ENCODE data around the gene ST8SIA5.

ST8SIA5 gene

DNA sequence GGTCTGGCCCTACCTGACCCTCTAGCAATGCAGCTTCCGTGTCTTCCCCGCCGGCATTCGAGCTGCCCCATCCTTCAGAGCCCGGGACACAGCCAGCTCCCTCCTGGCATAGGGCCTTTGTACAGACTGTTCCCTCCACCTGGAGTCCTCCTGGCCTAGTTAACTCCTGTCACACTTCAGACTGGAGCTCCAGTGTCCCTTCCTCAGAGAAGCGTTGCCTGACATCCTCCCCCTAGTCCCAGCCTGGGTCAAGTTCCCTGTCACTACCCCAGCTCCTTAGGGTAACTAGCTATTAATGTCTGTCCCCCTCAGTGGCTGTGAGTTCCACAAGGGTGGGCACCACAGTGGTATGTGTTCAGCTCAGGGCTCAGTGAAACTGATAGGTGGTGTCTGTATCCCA lies 54.4 kb downstream of the ST8SIA5 start:
- no peak for DNase-seq (ENCODE audit: low read depth)
- TF ChIP-seq, protein P1, sequence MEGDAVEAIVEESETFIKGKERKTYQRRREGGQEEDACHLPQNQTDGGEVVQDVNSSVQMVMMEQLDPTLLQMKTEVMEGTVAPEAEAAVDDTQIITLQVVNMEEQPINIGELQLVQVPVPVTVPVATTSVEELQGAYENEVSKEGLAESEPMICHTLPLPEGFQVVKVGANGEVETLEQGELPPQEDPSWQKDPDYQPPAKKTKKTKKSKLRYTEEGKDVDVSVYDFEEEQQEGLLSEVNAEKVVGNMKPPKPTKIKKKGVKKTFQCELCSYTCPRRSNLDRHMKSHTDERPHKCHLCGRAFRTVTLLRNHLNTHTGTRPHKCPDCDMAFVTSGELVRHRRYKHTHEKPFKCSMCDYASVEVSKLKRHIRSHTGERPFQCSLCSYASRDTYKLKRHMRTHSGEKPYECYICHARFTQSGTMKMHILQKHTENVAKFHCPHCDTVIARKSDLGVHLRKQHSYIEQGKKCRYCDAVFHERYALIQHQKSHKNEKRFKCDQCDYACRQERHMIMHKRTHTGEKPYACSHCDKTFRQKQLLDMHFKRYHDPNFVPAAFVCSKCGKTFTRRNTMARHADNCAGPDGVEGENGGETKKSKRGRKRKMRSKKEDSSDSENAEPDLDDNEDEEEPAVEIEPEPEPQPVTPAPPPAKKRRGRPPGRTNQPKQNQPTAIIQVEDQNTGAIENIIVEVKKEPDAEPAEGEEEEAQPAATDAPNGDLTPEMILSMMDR (conservative IDR thresholded peaks at IDR 0.05; ENCODE audit: low read depth, low read length): no peak
- no peak overlapping the region for H3K4me3 ChIP-seq (ENCODE audit: low read length)

DNA sequence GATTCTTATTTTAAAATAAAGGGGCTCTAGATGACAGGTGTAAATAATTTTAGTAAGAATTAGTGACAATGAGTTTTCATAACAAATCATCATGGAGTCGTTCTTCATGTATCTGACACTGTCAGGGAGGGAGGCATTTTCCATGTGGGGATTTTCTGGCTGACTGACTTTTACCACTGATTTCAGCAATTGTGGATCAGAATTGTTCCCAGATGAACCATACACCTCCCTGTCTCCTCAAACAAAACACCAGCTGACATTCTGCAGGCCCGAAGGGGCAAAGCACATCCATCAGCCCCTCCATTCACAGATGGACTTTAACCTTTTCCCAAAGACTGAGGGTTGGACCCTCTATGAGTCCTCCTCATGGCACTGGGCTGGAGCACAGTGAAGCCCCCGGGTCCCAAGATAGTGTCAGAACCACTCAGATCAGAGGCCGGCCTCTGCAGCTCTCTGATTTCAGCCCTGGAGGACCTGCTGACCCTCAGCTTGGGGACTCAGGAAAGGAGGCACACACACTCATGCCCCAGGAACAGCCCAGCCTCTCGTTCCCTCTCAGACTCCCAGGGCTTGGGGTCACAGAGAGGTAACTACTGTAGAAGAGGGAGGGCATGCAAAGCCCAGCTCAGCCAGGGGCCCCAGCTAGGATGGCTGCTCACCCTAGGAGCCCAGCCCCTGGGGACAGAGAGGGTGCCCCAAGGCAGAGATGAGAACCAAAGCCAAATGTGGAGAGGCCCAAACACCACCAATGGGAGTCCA lies 56.6 kb downstream of the ST8SIA5 start:
- TF ChIP-seq, protein P1 (conservative IDR thresholded peaks at IDR 0.05; ENCODE audit: low read depth, low read length): no peak

DNA sequence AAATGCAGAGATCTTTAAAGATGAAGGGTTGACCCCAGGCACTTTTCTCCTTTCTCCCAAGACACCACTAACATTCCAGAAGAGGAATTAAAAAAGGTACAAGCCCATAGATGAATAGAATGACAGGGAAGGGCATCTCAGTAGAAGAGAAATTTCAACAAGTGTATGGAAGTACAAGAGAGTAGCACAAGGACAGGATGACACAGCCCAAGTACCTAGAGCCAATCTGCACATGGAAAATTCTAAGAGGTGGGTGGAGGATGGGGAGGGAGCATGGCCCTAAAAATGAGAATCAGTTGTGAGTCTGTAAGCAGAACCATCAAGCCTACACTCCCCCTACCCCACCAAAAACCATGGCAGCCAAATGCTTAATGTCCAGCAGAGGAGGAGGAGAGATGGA lies 60.2 kb downstream of the ST8SIA5 start:
- DNase-seq (ENCODE audit: low read depth): no peak
- H3K4me3 ChIP-seq (ENCODE audit: low read length): no peak overlapping the region
- TF ChIP-seq, protein P1 (conservative IDR thresholded peaks at IDR 0.05; ENCODE audit: low read depth, low read length): no peak

More for the DNA sequence above, 56.6 kb downstream of the ST8SIA5 start:
- H3K4me3 ChIP-seq (ENCODE audit: low read length): no peak overlapping the region
- no peak for DNase-seq (ENCODE audit: low read depth)

DNA sequence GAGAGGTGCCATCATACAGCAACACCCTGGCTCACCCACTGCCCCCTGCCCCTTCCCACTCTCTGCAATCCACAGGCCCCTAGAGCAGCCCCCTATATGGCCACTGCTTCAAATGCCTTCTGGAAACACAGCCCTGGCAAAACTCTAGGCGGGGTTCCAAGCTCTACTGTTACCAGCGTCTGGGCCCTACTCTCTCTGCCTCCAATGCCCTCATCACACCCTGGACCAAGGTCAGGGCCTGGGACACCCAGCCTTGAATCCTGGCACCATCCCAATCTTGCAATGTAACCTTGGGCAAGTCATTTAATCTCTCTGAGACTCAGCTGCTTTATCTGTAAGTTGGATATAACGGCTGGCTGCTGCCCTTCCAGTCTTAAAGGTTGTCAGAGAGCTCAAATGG lies 60.6 kb downstream of the ST8SIA5 start:
- DNase-seq (ENCODE audit: low read depth): no peak
- H3K4me3 ChIP-seq (ENCODE audit: low read length): no peak overlapping the region
- TF ChIP-seq, protein P1 (conservative IDR thresholded peaks at IDR 0.05; ENCODE audit: low read depth, low read length): no peak

DNA sequence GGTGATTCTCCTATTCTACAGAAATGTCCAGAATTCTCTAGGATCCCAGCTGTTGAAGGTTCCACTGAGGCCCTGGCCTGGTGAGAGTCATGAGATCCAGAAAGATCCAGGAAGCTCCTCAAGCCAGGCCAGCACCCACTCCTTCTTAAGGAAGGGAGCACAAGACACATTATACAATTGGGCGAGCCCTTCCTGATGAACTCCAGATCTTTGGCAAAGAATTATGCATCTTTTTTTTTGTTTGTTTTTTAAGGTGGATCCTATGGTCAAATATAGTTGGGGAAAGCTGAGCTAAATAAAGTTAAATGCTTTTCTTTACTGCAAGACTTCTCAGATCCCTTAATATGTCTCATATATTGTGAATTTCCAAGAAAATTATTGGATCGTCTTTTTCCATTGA lies 62.9 kb downstream of the ST8SIA5 start:
- H3K4me3 ChIP-seq (ENCODE audit: low read length): no peak overlapping the region
- DNase-seq (ENCODE audit: low read depth): no peak
- TF ChIP-seq, protein P1 (conservative IDR thresholded peaks at IDR 0.05; ENCODE audit: low read depth, low read length): no peak

DNA sequence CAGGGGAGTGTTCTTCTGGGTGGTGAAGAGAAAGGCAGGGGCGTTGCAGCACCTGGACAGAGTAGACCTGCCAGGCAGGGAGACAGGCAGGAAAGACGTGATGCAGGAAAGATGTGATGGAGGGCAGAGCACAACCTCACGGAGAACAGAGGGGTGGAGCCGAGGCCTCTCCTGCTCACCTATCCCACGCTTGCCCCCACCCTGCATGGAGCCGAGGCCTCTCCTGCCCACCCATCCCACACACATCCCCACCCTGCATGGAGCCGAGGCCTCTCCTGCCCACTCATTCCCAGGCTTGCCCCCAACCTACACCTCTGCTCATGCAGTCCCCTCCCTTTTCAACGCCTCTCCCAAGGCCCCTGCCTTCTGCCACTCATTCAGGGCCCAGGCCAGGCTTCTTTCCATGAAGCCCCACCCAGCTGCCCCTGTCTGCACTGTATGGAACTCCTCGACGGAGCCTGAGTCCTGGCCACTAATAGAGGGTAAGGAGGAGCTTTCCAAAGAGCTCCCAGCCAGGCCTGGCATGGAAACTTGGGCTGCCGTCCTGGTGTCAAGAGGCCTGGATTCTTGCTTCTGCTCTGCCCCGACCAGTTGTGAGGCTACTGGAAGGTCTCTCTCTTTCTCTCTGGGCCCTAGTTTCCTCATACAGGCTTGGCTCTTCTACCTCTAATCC lies 67.9 kb downstream of the ST8SIA5 start:
- DNase-seq (ENCODE audit: low read depth): no peak
- TF ChIP-seq, protein P1 (conservative IDR thresholded peaks at IDR 0.05; ENCODE audit: low read depth, low read length): no peak
- no peak overlapping the region for H3K4me3 ChIP-seq (ENCODE audit: low read length)

DNA sequence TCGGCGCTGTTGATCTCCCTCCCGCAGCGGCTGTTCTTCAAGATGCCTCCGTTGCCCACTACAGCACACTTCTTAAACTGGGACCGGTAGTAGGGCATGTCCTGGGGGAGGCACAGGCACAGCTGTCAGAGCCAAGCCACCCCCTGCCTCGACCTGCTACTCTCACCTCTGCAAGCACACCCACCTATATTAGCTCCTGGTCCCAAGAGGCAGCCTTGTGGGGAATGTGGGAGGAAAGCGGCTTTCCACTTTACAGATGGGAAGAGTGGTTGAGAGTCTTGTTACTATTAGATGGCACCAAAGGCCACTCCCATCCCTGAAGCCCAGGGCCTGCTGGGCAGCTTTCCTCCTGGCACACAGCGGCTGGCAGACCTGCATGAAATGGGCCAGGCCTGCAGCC lies 70.7 kb downstream of the ST8SIA5 start:
- DNase-seq (ENCODE audit: low read depth): no peak
- TF ChIP-seq, protein P1 (conservative IDR thresholded peaks at IDR 0.05; ENCODE audit: low read depth, low read length): no peak
- no peak overlapping the region for H3K4me3 ChIP-seq (ENCODE audit: low read length)
